ENCODE results near the gene FMO1. TPM values are rescaled to one million over a fixed set of nuclear protein-coding genes. Genes with fewer than 3 reads are reported as not detected.

FMO1 gene, protein sequence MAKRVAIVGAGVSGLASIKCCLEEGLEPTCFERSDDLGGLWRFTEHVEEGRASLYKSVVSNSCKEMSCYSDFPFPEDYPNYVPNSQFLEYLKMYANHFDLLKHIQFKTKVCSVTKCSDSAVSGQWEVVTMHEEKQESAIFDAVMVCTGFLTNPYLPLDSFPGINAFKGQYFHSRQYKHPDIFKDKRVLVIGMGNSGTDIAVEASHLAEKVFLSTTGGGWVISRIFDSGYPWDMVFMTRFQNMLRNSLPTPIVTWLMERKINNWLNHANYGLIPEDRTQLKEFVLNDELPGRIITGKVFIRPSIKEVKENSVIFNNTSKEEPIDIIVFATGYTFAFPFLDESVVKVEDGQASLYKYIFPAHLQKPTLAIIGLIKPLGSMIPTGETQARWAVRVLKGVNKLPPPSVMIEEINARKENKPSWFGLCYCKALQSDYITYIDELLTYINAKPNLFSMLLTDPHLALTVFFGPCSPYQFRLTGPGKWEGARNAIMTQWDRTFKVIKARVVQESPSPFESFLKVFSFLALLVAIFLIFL
- polyA plus RNA-seq (2012; ENCODE audit: low read depth, missing spikeins) = not detected

DNA sequence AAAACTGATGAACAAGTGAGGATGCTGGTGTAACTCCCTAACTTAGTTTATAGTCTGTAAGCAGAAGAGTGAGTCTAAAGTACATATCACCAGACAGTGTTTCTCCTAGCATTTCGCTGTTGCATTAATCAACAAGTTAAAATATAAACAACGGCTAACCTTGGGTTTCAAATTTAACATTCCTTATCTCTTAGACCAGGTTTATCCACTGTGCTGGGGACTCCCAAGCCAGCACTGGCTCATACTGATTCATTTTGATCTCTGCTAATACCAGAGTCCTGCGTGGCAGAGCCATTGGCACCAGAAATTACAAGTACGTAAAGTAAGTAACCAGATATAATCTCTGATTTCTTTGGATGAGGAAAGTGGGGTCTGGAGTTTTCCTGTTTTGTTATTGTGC, at the start of gene FMO1:
Gene FMO1, plus strand, starts transcription at position 193 of the 400 bp plus-strand sequence. CDS start 9,594 bp downstream, outside the sequence.
- FAIRE-seq (no peak), DNase-seq (ENCODE audit: insufficient read length, low spot score) (no peak)
- TF ChIP-seq POLR2A (IDR thresholded peaks at IDR 0.05; ENCODE audit: low read depth, low read length) = no peak
- no peak for TF ChIP-seq TAF1 (IDR thresholded peaks at IDR 0.05; ENCODE audit: low read depth, low read length)
- no peak for TF ChIP-seq POU2F2 (IDR thresholded peaks at IDR 0.05; ENCODE audit: low read depth, low read length)
- TF ChIP-seq SPI1 (IDR thresholded peaks at IDR 0.05; ENCODE audit: low read depth, low read length) = no peak
- no peak for TF ChIP-seq POLR2AphosphoS5 (IDR thresholded peaks at IDR 0.05; ENCODE audit: low read depth, low read length)
- TF ChIP-seq PAX5 (IDR thresholded peaks at IDR 0.05; ENCODE audit: insufficient read depth, low read length, severe bottlenecking) = no peak

DNA sequence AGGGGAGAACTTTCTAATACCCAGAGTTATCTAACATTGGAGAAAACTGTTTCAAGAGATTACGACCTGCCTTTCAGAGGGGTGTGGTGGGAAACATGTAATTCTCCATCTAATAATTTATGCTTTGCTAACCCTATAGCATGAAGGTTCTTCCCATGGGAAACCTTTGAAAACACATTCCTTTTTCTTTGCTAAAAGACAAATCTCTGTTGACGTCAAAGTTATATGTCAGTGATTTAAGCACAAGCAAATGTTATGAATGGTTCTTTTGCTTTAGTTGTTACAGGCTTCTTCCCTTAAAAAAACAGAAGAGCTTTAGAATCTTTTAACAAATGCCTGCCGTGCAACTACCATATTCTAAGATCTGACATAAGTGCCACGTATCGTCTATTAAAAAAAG, 44.0 kb upstream of the FMO1 start:
- DNase-seq (ENCODE audit: insufficient read length, low spot score) (no peak), FAIRE-seq (no peak)
- no peak for TF ChIP-seq POLR2AphosphoS5 (IDR thresholded peaks at IDR 0.05; ENCODE audit: low read depth, low read length)
- no peak for TF ChIP-seq PAX5 (IDR thresholded peaks at IDR 0.05; ENCODE audit: insufficient read depth, low read length, severe bottlenecking)
- TF ChIP-seq POU2F2 (IDR thresholded peaks at IDR 0.05; ENCODE audit: low read depth, low read length) = no peak
- no peak for TF ChIP-seq TAF1 (IDR thresholded peaks at IDR 0.05; ENCODE audit: low read depth, low read length)
- TF ChIP-seq POLR2A (IDR thresholded peaks at IDR 0.05; ENCODE audit: low read depth, low read length) = no peak

DNA sequence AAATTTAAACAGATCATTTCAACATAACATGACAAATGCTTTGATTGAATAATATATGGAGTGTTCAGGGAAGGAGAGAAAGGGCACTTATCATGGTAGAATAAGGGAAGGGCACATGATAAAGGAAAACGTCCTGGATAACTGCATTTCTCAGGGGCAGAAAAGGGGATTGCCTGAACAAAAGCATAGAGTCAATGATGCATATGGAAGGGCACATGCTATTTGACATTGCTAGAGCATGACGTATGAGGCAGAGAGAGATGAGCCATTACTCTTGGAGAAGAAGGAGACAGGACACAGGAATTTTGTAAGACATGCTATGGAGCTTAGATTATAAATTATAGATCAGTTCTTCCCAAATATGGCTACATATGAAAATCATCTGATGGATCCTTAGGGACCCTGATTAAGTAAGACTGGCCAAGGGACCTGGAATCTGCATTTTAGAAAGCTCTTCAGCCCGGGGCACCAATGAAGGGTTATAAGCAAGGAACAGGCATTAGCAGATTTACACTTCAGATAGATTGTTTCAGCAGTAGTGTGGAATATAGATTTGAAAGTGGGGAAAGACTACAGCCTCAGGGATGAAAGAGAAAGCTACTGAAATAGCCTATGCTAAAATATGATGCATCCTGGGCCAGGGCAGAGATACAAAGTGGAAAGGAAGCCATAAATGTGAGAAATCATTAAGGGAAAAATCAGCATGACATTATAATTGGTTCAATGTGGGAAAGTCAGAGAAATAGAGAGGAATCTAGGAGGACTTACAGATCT, 41.9 kb upstream of the FMO1 start:
- TF ChIP-seq PAX5 (IDR thresholded peaks at IDR 0.05; ENCODE audit: insufficient read depth, low read length, severe bottlenecking) = no peak
- TF ChIP-seq POU2F2 (IDR thresholded peaks at IDR 0.05; ENCODE audit: low read depth, low read length) = no peak
- no peak for TF ChIP-seq SPI1 (IDR thresholded peaks at IDR 0.05; ENCODE audit: low read depth, low read length)
- no peak for TF ChIP-seq POLR2AphosphoS5 (IDR thresholded peaks at IDR 0.05; ENCODE audit: low read depth, low read length)
- TF ChIP-seq POLR2A (IDR thresholded peaks at IDR 0.05; ENCODE audit: low read depth, low read length) = no peak
- TF ChIP-seq TAF1 (IDR thresholded peaks at IDR 0.05; ENCODE audit: low read depth, low read length) = no peak
- DNase-seq (ENCODE audit: insufficient read length, low spot score) (no peak), FAIRE-seq (no peak)

DNA sequence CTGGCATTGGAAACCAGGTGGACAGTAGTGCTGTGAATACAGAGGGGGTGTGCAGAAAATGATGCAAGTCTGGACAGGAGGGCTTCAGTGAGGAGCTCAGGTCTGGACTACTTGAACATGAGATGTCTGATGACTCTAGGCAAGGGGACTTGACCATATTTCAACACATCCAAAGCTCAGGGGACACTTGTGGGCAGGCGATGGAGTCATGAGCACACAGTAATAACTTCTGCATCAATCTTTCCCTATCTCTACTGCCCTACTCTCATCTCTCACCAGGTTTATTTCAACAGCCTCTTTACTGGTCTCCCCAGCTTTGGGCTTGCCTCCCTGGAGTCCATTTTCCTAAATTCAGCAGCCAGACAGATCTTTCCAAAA, 41.3 kb upstream of the FMO1 start:
- TF ChIP-seq PAX5 (IDR thresholded peaks at IDR 0.05; ENCODE audit: insufficient read depth, low read length, severe bottlenecking) (no peak), TAF1 (IDR thresholded peaks at IDR 0.05; ENCODE audit: low read depth, low read length) (no peak), SPI1 (IDR thresholded peaks at IDR 0.05; ENCODE audit: low read depth, low read length) (no peak), POLR2A (IDR thresholded peaks at IDR 0.05; ENCODE audit: low read depth, low read length) (no peak), POU2F2 (IDR thresholded peaks at IDR 0.05; ENCODE audit: low read depth, low read length) (no peak), POLR2AphosphoS5 (IDR thresholded peaks at IDR 0.05; ENCODE audit: low read depth, low read length) (no peak)
- no peak for DNase-seq (ENCODE audit: insufficient read length, low spot score)
- no peak for FAIRE-seq

DNA sequence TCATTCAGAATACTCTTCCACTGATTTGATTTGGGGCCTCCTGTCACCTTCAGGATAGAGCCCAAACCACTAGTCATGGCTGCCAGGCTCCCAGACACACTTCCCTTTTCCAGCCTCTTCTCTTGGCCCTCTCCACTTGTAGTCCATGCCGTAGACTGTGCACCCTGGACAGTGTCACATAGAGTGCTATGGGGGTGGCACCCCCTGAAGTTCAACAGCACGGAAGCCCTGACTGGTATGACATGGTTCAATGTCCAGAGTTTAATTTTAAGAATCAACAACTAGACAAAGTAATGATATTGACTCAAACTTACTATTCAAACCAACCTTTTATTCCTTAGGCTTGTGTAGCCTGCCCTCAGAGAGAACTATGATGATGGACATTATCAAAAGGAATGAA, 40.9 kb upstream of the FMO1 start:
- TF ChIP-seq POLR2AphosphoS5 (IDR thresholded peaks at IDR 0.05; ENCODE audit: low read depth, low read length) (no peak), PAX5 (IDR thresholded peaks at IDR 0.05; ENCODE audit: insufficient read depth, low read length, severe bottlenecking) (no peak), SPI1 (IDR thresholded peaks at IDR 0.05; ENCODE audit: low read depth, low read length) (no peak), POLR2A (IDR thresholded peaks at IDR 0.05; ENCODE audit: low read depth, low read length) (no peak), TAF1 (IDR thresholded peaks at IDR 0.05; ENCODE audit: low read depth, low read length) (no peak), POU2F2 (IDR thresholded peaks at IDR 0.05; ENCODE audit: low read depth, low read length) (no peak)
- DNase-seq (ENCODE audit: insufficient read length, low spot score) (no peak), FAIRE-seq (no peak)

DNA sequence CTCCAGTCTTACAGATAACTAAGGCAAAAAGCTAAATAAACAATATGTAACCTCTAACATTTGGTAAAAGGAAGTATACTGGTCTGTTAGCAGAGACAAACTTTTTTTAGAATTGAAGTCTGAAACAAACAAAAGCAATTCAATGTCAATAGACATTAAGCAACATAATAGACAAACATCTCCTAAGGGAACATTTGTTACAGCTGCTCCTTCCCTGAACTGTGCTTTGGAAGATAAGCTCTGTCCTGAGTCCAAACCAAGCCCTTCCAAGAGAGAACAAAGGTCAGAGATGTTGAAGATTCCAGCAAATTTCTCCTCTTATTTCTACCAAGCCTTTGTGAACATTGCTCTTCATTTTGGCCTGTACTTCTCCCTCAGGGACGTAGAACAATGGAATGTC, 37.9 kb upstream of the FMO1 start:
- TF ChIP-seq TAF1 (IDR thresholded peaks at IDR 0.05; ENCODE audit: low read depth, low read length) = no peak
- TF ChIP-seq POU2F2 (IDR thresholded peaks at IDR 0.05; ENCODE audit: low read depth, low read length) = no peak
- no peak for TF ChIP-seq POLR2A (IDR thresholded peaks at IDR 0.05; ENCODE audit: low read depth, low read length)
- TF ChIP-seq SPI1 (IDR thresholded peaks at IDR 0.05; ENCODE audit: low read depth, low read length) = no peak
- no peak for TF ChIP-seq PAX5 (IDR thresholded peaks at IDR 0.05; ENCODE audit: insufficient read depth, low read length, severe bottlenecking)
- no peak for TF ChIP-seq POLR2AphosphoS5 (IDR thresholded peaks at IDR 0.05; ENCODE audit: low read depth, low read length)
- FAIRE-seq = no peak
- no peak for DNase-seq (ENCODE audit: insufficient read length, low spot score)

DNA sequence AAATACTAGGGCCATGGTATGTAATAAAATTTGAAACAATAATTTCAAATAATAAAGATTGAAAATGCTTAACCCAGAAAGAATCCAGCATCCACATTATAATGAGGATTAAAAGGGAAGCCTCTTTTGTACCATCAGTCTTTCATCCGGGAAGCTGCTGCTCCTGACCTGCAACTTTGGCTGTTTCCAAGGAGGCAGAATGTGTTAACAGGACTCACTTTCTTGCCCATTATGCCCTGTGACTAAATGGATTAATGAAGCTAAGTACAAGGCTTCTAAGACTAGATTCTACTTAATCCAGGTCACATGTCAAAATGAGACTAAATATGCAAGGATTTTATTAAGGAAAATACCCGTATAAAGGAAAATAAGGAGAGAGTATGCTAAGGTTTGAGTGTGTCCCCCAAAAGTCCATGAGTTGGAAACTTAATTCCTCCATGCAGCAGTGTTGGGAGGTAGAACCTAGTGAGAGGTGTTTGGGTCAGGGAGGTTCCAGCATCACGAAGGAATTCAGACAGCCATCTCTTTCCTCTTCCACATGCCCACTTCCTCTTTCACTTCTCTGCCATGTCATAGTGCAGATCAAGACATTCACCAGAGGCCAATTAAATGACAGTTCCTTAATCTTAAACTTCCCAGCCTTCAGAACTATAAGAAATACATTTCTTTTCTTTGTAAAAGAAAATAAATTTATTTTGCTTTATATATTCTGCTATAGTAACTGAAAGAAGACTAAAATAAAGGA, 35.5 kb upstream of the FMO1 start:
- peak; percentile 85 for TF ChIP-seq SPI1 (IDR thresholded peaks at IDR 0.05; ENCODE audit: low read depth, low read length)
- no peak for TF ChIP-seq POLR2A (IDR thresholded peaks at IDR 0.05; ENCODE audit: low read depth, low read length)
- TF ChIP-seq POLR2AphosphoS5 (IDR thresholded peaks at IDR 0.05; ENCODE audit: low read depth, low read length) = no peak
- TF ChIP-seq POU2F2 (IDR thresholded peaks at IDR 0.05; ENCODE audit: low read depth, low read length) = no peak
- DNase-seq (ENCODE audit: insufficient read length, low spot score) (no peak), FAIRE-seq (no peak)

DNA sequence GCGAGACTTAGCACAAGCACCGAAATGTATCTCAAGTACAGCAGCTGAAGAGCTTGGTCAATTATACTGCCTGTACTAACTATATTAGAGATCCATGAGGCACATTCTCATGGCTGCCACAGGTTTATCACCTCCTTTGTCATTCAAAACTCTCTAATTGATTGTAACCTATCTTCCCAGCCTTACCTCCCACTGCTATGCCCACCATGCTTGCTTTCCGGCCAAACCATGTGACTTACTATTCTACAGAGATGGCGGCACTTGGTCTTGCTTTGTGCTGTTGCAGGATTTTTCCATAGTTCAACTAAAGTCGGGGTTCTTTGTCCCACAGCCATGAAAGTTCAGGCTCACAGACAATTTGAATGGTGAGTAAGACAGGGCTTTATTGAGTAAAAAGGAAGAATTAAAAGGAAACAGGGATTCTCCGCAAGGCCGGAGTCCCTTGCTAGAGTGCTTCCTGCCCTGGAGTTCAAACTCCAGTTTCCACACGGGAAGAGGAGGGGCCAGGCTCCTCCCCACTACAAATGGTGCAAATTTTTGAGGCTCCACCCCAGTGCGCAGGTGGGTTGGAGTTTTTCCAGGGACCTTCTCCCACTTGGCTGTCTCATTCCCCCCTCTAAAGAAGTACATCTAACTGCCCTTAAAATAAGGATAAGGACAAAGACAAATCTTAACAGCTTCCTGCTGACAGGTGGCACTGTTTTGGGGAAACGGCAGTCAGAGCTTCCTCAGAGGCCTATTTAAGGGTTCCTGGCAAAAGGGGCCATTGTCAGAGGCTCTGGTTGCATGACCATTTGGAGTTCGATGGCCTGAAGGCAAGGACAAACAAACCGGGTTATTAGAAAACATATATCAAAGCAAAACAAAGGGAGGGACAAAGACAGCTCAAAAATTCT, 34.5 kb upstream of the FMO1 start:
- TF ChIP-seq PAX5 (IDR thresholded peaks at IDR 0.05; ENCODE audit: insufficient read depth, low read length, severe bottlenecking) (no peak), POU2F2 (IDR thresholded peaks at IDR 0.05; ENCODE audit: low read depth, low read length) (no peak), POLR2AphosphoS5 (IDR thresholded peaks at IDR 0.05; ENCODE audit: low read depth, low read length) (no peak), TAF1 (IDR thresholded peaks at IDR 0.05; ENCODE audit: low read depth, low read length) (no peak), SPI1 (IDR thresholded peaks at IDR 0.05; ENCODE audit: low read depth, low read length) (no peak), POLR2A (IDR thresholded peaks at IDR 0.05; ENCODE audit: low read depth, low read length) (no peak)
- no peak for DNase-seq (ENCODE audit: insufficient read length, low spot score)
- FAIRE-seq = no peak
